MM.1S (cell line): ENCODE data around the gene IRF1.

ENCODE experiments used
- EZH2 ChIP-seq: fragments of 300-600 bp; sonication (generic); optimal IDR thresholded peaks from 2 replicates; pipeline ENCODE3; 2017; ENCODE audit warnings: low read depth, mild to moderate bottlenecking, antibody characterized with exemption, low read length, mixed read lengths
- EZH2phosphoT487 ChIP-seq: fragments of 300-600 bp; sonication (generic); IDR thresholded peaks from 2 replicates; pipeline ENCODE4 v1.6.1; 2018; ENCODE audit warnings: antibody characterized with exemption, low read length
- TF ChIP-seq, protein P1 (sequence below): fragments of 300-600 bp; sonication (generic); IDR thresholded peaks from 2 replicates; pipeline ENCODE4 v1.5.1; 2016; ENCODE audit warnings: antibody characterized with exemption, low read length, mixed read lengths

DNA sequence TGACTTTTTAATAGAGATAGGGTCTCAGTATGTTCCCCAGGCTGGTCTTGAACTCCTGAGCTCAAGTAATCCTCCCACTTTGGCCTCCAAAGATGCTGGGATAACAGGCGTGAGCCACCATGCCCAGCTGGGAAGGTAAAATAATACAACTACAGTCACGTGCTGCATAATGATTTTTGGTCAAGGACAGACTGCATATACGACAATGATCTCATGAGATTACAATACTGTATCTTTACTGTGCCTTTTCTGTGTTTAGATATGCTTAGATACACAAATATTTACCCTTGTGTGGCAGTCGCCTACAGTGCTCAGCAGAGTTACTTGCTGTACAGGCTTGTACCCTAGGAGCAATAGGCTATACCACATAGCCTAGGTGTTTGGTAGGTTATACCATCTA is 14.2 kb upstream of the IRF1 start:
- TF ChIP-seq, protein P1, sequence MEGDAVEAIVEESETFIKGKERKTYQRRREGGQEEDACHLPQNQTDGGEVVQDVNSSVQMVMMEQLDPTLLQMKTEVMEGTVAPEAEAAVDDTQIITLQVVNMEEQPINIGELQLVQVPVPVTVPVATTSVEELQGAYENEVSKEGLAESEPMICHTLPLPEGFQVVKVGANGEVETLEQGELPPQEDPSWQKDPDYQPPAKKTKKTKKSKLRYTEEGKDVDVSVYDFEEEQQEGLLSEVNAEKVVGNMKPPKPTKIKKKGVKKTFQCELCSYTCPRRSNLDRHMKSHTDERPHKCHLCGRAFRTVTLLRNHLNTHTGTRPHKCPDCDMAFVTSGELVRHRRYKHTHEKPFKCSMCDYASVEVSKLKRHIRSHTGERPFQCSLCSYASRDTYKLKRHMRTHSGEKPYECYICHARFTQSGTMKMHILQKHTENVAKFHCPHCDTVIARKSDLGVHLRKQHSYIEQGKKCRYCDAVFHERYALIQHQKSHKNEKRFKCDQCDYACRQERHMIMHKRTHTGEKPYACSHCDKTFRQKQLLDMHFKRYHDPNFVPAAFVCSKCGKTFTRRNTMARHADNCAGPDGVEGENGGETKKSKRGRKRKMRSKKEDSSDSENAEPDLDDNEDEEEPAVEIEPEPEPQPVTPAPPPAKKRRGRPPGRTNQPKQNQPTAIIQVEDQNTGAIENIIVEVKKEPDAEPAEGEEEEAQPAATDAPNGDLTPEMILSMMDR: no peak
- no peak for TF ChIP-seq EZH2phosphoT487
- no peak for TF ChIP-seq EZH2
